ENCODE data around the gene PTMA. TPM values are rescaled to one million over a fixed set of nuclear protein-coding genes. Genes with fewer than 3 reads are reported as not detected.

Gene PTMA
- total RNA-seq, 2 donors from 2014 or later = 532 to 757 TPM

- TF ChIP-seq CTCF (IDR thresholded peaks at IDR 0.05) (peak; percentile 60 to 98 (median 94)), POLR2A (IDR thresholded peaks at IDR 0.05) (peak; percentile 69 to 94 (median 92))
Observed at GRCh38 chr2:231706731-231707624, 1.3 kb upstream of the PTMA start.

GRCh38 chr2:231707625-231707926, 749 bp upstream of the PTMA start:
- peak in 1 of 4 donors; percentile 82 for DNase-seq
- no peak overlapping the region for H3K4me3 ChIP-seq
- peaks cover 5 to 6% of the 10 kb centered on the region in 2 donors for H3K36me3 ChIP-seq (replicated peaks in 1 of 2; ENCODE audit: insufficient read depth in 1 of 2, low read depth in 2 of 2)
- WGBS, 2 donors = 2% methylated on average over 26 of the region's 30 CpGs; no CpG with 5 or more reads in 1 of the 2 donors
- TF ChIP-seq POLR2A (IDR thresholded peaks at IDR 0.05) (peak in 1 of 3 donors; percentile 93), CTCF (IDR thresholded peaks at IDR 0.05) (no peak)
- no peaks in the 10 kb centered on the region for H3K27me3 ChIP-seq
- intact Hi-C loops (cut with DNase I) = no loop called here
- peak overlapping the region; percentile 97 to 100 (median 98) for H3K27ac ChIP-seq
- peaks cover 51% of the 10 kb centered on the region for H3K4me1 ChIP-seq
- peak; percentile 1 for ATAC-seq
- H3K9me3 ChIP-seq = no peaks in the 10 kb centered on the region

More at GRCh38 chr2:231706731-231707624, 1.3 kb upstream of the PTMA start:
- no peaks in the 10 kb centered on the region for H3K27me3 ChIP-seq
- intact Hi-C loops (cut with DNase I) = no loop called here
- H3K27ac ChIP-seq = peak overlapping the region; percentile 97 to 100 (median 98)
- peaks cover under 1 to 2% of the 10 kb centered on the region in 2 donors for H3K36me3 ChIP-seq (replicated peaks in 1 of 2; ENCODE audit: insufficient read depth in 1 of 2, low read depth in 2 of 2)
- peak; percentile 49 for ATAC-seq
- 0 to 1% methylated on average over 28 to 66 of the region's 66 CpGs for WGBS, 2 donors
- H3K9me3 ChIP-seq = no peaks in the 10 kb centered on the region
- H3K4me1 ChIP-seq = peaks cover 51% of the 10 kb centered on the region
- peak overlapping the region; percentile 33 to 53 for H3K4me3 ChIP-seq
- peak; percentile 98 to 99 (median 99) for DNase-seq

- Histone ChIP-seq H3K27ac (peak overlapping the region; percentile 70 to 100 (median 98)), H3K4me1 (peaks cover 53% of the 10 kb centered on the region), H3K27me3 (no peaks in the 10 kb centered on the region), H3K4me3 (peak overlapping the region; percentile 97 to 99), H3K36me3 (replicated peaks in 1 of 2; ENCODE audit: insufficient read depth in 1 of 2, low read depth in 2 of 2) (peaks cover 6 to 7% of the 10 kb centered on the region in 2 donors), H3K9me3 (no peaks in the 10 kb centered on the region)
- DNase-seq (peak; percentile 47 to 58 (median 54)), ATAC-seq (no peak)
- no peak for TF ChIP-seq POLR2A (IDR thresholded peaks at IDR 0.05)
- TF ChIP-seq CTCF (IDR thresholded peaks at IDR 0.05) = peak in 2 of 7 experiments; percentile 6 to 15
- intact Hi-C loops (cut with DNase I) = no loop called here
- 0 to 1% methylated on average over 2 to 99 of the region's 118 CpGs for WGBS, 2 donors
Observed at GRCh38 chr2:231708773-231709635, 679 bp downstream of the PTMA start.

- intact Hi-C loops (cut with DNase I) = no loop called here
- H3K4me3 ChIP-seq = peak overlapping the region; percentile 97 to 99
- no peaks in the 10 kb centered on the region for H3K27me3 ChIP-seq
- peaks cover 6 to 7% of the 10 kb centered on the region in 2 donors for H3K36me3 ChIP-seq (replicated peaks in 1 of 2; ENCODE audit: insufficient read depth in 1 of 2, low read depth in 2 of 2)
- H3K9me3 ChIP-seq = no peaks in the 10 kb centered on the region
- DNase-seq = peak; percentile 58 to 73 (median 63)
- peak in 2 of 3 donors; percentile 65 to 66 for TF ChIP-seq POLR2A (IDR thresholded peaks at IDR 0.05)
- TF ChIP-seq CTCF (IDR thresholded peaks at IDR 0.05) = no peak
- no peak for ATAC-seq
- peak overlapping the region; percentile 70 to 100 (median 98) for H3K27ac ChIP-seq
- WGBS, 2 donors = 0% methylated on average over 8 to 33 of the region's 33 CpGs
- peaks cover 49% of the 10 kb centered on the region for H3K4me1 ChIP-seq
Observed at GRCh38 chr2:231709636-231709980, 1.3 kb downstream of the PTMA start.

All from body of pancreas (tissue), 4 donors.